SK-N-SH (cell line): ENCODE results near the gene CISD2.
"Not testable (repeated sequence)": the region's sequence is repeated elsewhere in the genome, so short reads cannot be mapped to it uniquely, and the experiment has no call there.

Source experiments
- JUND ChIP-seq: IDR thresholded peaks from 2 replicates; pipeline ENCODE4 v1.4.0; 2012
- RXRA ChIP-seq: IDR thresholded peaks from 2 replicates; pipeline ENCODE4 v1.4.0; 2012; ENCODE audit warnings: low read depth, mild to moderate bottlenecking, borderline replicate concordance
- TEAD4 ChIP-seq: IDR thresholded peaks from 2 replicates; pipeline ENCODE4 v1.4.0; 2012; ENCODE audit warnings: mild to moderate bottlenecking, borderline replicate concordance; ENCODE audit not compliant: insufficient read depth

- not testable (repeated sequence) for TF ChIP-seq RXRA, TEAD4, JUND
Observed at GRCh38 chr4:102819100-102819499, 49.7 kb upstream of the CISD2 start.
